GM12878 (cell line): Measurements from ENCODE around the gene FZR1. TPM values are rescaled to one million over a fixed set of nuclear protein-coding genes. Genes with fewer than 3 reads are reported as not detected.
A peak's percentile ranks its signal among the peaks of the same experiment; 100 is the strongest.

Experiments
- ATAC-seq: fragments of 200-7000 bp; cut with Tn5 transposase; 3 replicates; pipeline ENCODE4 v1.9.1; 2020; ENCODE audit warnings: mild to moderate bottlenecking, moderate library complexity
- BruUV-seq: library from RNA; stranded (reverse); fragments of 400-500 nt; replicated peaks from 2 replicates; lab custom pipeline; 2021; lab: Mats Ljungman, UMichigan
- CTCF ChIA-PET: fragments of 300-600 bp; sonication (Branson Sonifier 250); formaldehyde crosslinking; extraction: SDS; loops from one replicate; lab custom pipeline; 2021; ENCODE audit warnings: inconsistent platforms; lab: Yijun Ruan, JAX
- POLR2A ChIA-PET: fragments of 350-600 bp; formaldehyde crosslinking; extraction: SDS; loops from one replicate; lab custom pipeline; 2021; ENCODE audit warnings: inconsistent platforms; lab: Charles Lee
- RAD21 ChIA-PET: fragments of 300-600 bp; sonication (Branson Sonifier 250); formaldehyde crosslinking; loops from one replicate; lab custom pipeline; 2023; ENCODE audit warnings: antibody characterized with exemption; ENCODE audit not compliant: unreplicated experiment; lab: Charles Lee
- SMC1A ChIA-PET: fragments of 300-600 bp; sonication (Branson Sonifier 250); formaldehyde crosslinking; loops from one replicate; lab custom pipeline; 2023; ENCODE audit not compliant: unreplicated experiment, uncharacterized antibody; lab: Charles Lee
- DNase-seq: peaks from one replicate; pipeline ENCODE4 v3.0.0-alpha.2; 2011; ENCODE audit warnings: low read depth, low spot score
- FAIRE-seq: peaks from 3 replicates; lab custom pipeline; 2011; peaks lifted over from hg19 to GRCh38; lab: Jason Lieb, UNC
- H2AFZ ChIP-seq: 2 replicates; pipeline ENCODE4 v1.6.0; 2011; ENCODE audit warnings: low read depth, low read length, control low read depth; ENCODE audit not compliant: control insufficient read depth
- H3K27ac ChIP-seq: 2 replicates; pipeline ENCODE4 v1.5.1; 2011; ENCODE audit warnings: control low read depth; ENCODE audit not compliant: control insufficient read depth, insufficient read depth
- H3K27me3 ChIP-seq, 2 experiments: replicated peaks in 1 of 2; 2 replicates each; pipeline versions ENCODE4 v1.6.0 to v1.6.1; 2011; ENCODE audit warnings: low read length in 1 of 2; ENCODE audit not compliant: control insufficient read depth in 2 of 2, insufficient read depth in 2 of 2
- H3K36me3 ChIP-seq, 2 experiments: 2 replicates each; pipeline ENCODE4 v1.5.1; 2011; ENCODE audit warnings: low read length in 1 of 2; ENCODE audit not compliant: control insufficient read depth in 2 of 2, insufficient read depth in 2 of 2
- H3K4me1 ChIP-seq: 2 replicates; pipeline ENCODE4 v1.6.1; 2011; ENCODE audit warnings: mild to moderate bottlenecking, low read length, moderate library complexity, mixed read lengths; ENCODE audit not compliant: control insufficient read depth, insufficient read depth
- H3K4me2 ChIP-seq: 2 replicates; pipeline ENCODE4 v1.6.0; 2011; ENCODE audit warnings: control low read depth; ENCODE audit not compliant: control insufficient read depth, insufficient read depth
- H3K4me3 ChIP-seq: fragments of 200-600 bp; sonication (generic); 2 replicates; pipeline ENCODE4 v1.5.1; 2016
- H3K79me2 ChIP-seq: 2 replicates; pipeline ENCODE4 v1.6.0; 2011; ENCODE audit warnings: low read length; ENCODE audit not compliant: control insufficient read depth, insufficient read depth
- H3K9ac ChIP-seq: 2 replicates; pipeline ENCODE4 v1.8.0; 2011; ENCODE audit warnings: low read length, control low read depth, mixed read lengths; ENCODE audit not compliant: control insufficient read depth, insufficient read depth
- H3K9me3 ChIP-seq: replicated peaks from 3 replicates; pipeline ENCODE4 v1.5.1; 2011; ENCODE audit warnings: mild to moderate bottlenecking, low read length; ENCODE audit not compliant: control insufficient read depth, insufficient read depth
- H4K20me1 ChIP-seq: 2 replicates; pipeline ENCODE4 v1.6.0; 2011; ENCODE audit not compliant: control insufficient read depth, insufficient read depth
- HCFC1 ChIP-seq: fragments of 150-350 bp; IDR thresholded peaks from 2 replicates; pipeline ENCODE4 v1.6.1; 2014; ENCODE audit warnings: low read length
- HSF1 ChIP-seq: fragments of 150-350 bp; IDR thresholded peaks from 2 replicates; pipeline ENCODE4 v1.6.1; 2014; ENCODE audit warnings: mild to moderate bottlenecking, low read depth, low read length
- POLR2A ChIP-seq: IDR thresholded peaks from 2 replicates; pipeline ENCODE4 v1.6.1; 2011; ENCODE audit warnings: low read depth, mild to moderate bottlenecking, low read length
- REST ChIP-seq: IDR thresholded peaks from 2 replicates; pipeline ENCODE4 v1.6.1; 2012; ENCODE audit warnings: mild to moderate bottlenecking, low read depth, low read length
- TAF1 ChIP-seq: IDR thresholded peaks from 2 replicates; pipeline ENCODE4 v1.6.1; 2011; ENCODE audit warnings: mild to moderate bottlenecking, low read depth, low read length, borderline replicate concordance
- WGBS: methylation state at CpG from one replicate; pipeline ENCODE4 v1.1.6; 2016; ENCODE audit warnings: low lambda C conversion rate; ENCODE audit not compliant: insufficient replicate concordance, insufficient coverage; ENCODE audit errors: missing lambda C conversion rate; 5-methylcytosine and 5-hydroxymethylcytosine counted together
- in situ Hi-C: fragments of 300-500 bp; cut with MboI; formaldehyde crosslinking; loops from 9 replicates; pipeline ENCODE4 v1.14.3; 2018; ENCODE audit warnings: mixed read lengths
- intact Hi-C: fragments of 100-400 bp; cut with micrococcal nuclease; formaldehyde crosslinking; loops from one replicate; pipeline ENCODE4 v1.14.2; 2022; ENCODE audit not compliant: unreplicated experiment
- polyA plus RNA-seq, 11 experiments: library from polyadenylated mRNA; depleted of rRNA in 4 of 11; unstranded in 6 of 11; stranded (reverse) in 5 of 11; fragments of >200 nt; fragmentation: Nextera tagmentation in 4 of 11; fragmentation: Illumina TruSeq in 1 of 11; extraction: Ambion mirVana in 4 of 11; extraction: Trizol in 1 of 11; gene quantifications; 1 replicate in 1 of 11; 2 replicates in 10 of 11; pipeline versions ENCODE4 v1.2.1 to v1.2.3, GENCODE V29; 2011 to 2016; ENCODE audit warnings: inconsistent platforms in 2 of 11, missing spikeins in 2 of 11, low read depth in 1 of 11
- total RNA-seq, 4 experiments: library from RNA; depleted of rRNA in 3 of 4; stranded (reverse); fragments of >200 nt in 3 of 4; fragmentation: Illumina TruSeq in 1 of 4; extraction: Trizol in 1 of 4; gene quantifications; 2 replicates each; pipeline versions ENCODE4 v1.2.1 to v1.2.3, GENCODE V29; 2013 to 2021
- TF ChIP-seq, protein P1 (sequence below): IDR thresholded peaks from 2 replicates; pipeline ENCODE4 v1.6.1; 2011; ENCODE audit warnings: borderline replicate concordance, low read depth, mild to moderate bottlenecking, moderate library complexity, low read length; ENCODE audit not compliant: insufficient read depth, poor library complexity, severe bottlenecking
- TF ChIP-seq, protein P2 (sequence below): IDR thresholded peaks from 2 replicates; pipeline ENCODE4 v1.6.1; 2012; ENCODE audit warnings: low read depth, low read length, improper control_type of control experiment

FZR1 gene
- total and polyA plus RNA-seq, 10 of the 15 experiments (the other 5 are each of a cell fraction or from before 2014, with no cell fraction given): 0.11 to 44.2 (median 29.3) TPM

GRCh38 chr19:3535981-3536380, 29.9 kb downstream of the FZR1 start (continued):
- no peak for TF ChIP-seq HSF1
- TF ChIP-seq TAF1: no peak
- TF ChIP-seq HCFC1: no peak

- no peak overlapping the region for H2AFZ ChIP-seq
- RAD21 ChIA-PET: no interaction called here
- WGBS: 70% methylated on average over 27 of the region's 27 CpGs
These were observed 30.5 kb downstream of the FZR1 start for GRCh38 chr19:3536429-3537100.

More at GRCh38 chr19:3536429-3537100, 30.5 kb downstream of the FZR1 start:
- TF ChIP-seq, protein P1, sequence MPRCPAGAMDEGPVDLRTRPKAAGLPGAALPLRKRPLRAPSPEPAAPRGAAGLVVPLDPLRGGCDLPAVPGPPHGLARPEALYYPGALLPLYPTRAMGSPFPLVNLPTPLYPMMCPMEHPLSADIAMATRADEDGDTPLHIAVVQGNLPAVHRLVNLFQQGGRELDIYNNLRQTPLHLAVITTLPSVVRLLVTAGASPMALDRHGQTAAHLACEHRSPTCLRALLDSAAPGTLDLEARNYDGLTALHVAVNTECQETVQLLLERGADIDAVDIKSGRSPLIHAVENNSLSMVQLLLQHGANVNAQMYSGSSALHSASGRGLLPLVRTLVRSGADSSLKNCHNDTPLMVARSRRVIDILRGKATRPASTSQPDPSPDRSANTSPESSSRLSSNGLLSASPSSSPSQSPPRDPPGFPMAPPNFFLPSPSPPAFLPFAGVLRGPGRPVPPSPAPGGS: no peak
- TF ChIP-seq REST: no peak
- peak; percentile 64; the same call in 1 of the 2 replicates for TF ChIP-seq POLR2A
- TF ChIP-seq, protein P2, sequence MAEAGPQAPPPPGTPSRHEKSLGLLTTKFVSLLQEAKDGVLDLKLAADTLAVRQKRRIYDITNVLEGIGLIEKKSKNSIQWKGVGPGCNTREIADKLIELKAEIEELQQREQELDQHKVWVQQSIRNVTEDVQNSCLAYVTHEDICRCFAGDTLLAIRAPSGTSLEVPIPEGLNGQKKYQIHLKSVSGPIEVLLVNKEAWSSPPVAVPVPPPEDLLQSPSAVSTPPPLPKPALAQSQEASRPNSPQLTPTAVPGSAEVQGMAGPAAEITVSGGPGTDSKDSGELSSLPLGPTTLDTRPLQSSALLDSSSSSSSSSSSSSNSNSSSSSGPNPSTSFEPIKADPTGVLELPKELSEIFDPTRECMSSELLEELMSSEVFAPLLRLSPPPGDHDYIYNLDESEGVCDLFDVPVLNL: no peak
- BruUV-seq: no TSS peak
- POLR2A ChIA-PET: interaction anchor here (0.6 kb wide), 1 partner anchor 16 kb away, joined by 5 read pairs; no protein-coding TSS in a partner anchor
- H3K27me3 ChIP-seq: no peaks in the 10 kb centered on the region
- in situ Hi-C loops (no loop called here), intact Hi-C loops (no loop called here)
- H3K79me2 ChIP-seq: no peaks in the 10 kb centered on the region
- DNase-seq: no peak
- CTCF ChIA-PET: interaction anchor here (0.7 kb wide), 1 partner anchor 8 kb away, joined by 4 read pairs; no protein-coding TSS in a partner anchor
- no peak overlapping the region for H3K4me2 ChIP-seq
- no peak overlapping the region for H3K27ac ChIP-seq
- SMC1A ChIA-PET: no interaction called here
- no peaks in the 10 kb centered on the region for H3K9me3 ChIP-seq
- no peak for ATAC-seq
- H3K36me3 ChIP-seq: peaks cover 9 to 21% of the 10 kb centered on the region in 2 experiments
- no peak overlapping the region for H3K9ac ChIP-seq
- no peaks in the 10 kb centered on the region for H3K4me1 ChIP-seq
- no peak overlapping the region for H3K4me3 ChIP-seq
- no peaks in the 10 kb centered on the region for H4K20me1 ChIP-seq
- FAIRE-seq: no peak
